GM23338 (cell line): ENCODE measurements around the gene STAT3. TPM values are rescaled to one million over a fixed set of nuclear protein-coding genes. Genes with fewer than 3 reads are reported as not detected.

Source experiments
- ATAC-seq: fragments of 200-7000 bp; cut with Tn5 transposase; 3 replicates; pipeline ENCODE4 v1.9.1; 2020
- DNase-seq: peaks from one replicate; pipeline ENCODE4 v3.0.0-alpha.2; 2015; ENCODE audit warnings: low spot score
- H2AFZ ChIP-seq: fragments of 200-600 bp; sonication (generic); 2 replicates; pipeline ENCODE4 v1.8.0; 2016; ENCODE audit warnings: antibody characterized with exemption, mild to moderate bottlenecking, moderate library complexity
- H3F3A ChIP-seq: fragments of 200-600 bp; sonication (generic); replicated peaks from 2 replicates; pipeline ENCODE4 v1.8.0; 2017; ENCODE audit warnings: antibody characterized with exemption, mixed run types, low read depth
- H3K27ac ChIP-seq: fragments of 200-600 bp; sonication (generic); 2 replicates; pipeline ENCODE4 v1.6.1; 2016; ENCODE audit warnings: low read depth
- H3K27me3 ChIP-seq: fragments of 200-600 bp; sonication (generic); 2 replicates; pipeline ENCODE4 v1.8.0; 2016; ENCODE audit warnings: mild to moderate bottlenecking, mixed run types, moderate library complexity; ENCODE audit not compliant: insufficient read depth
- H3K36me3 ChIP-seq: fragments of 200-600 bp; sonication (generic); 2 replicates; pipeline ENCODE4 v1.8.0; 2016; ENCODE audit warnings: mild to moderate bottlenecking; ENCODE audit not compliant: insufficient read depth
- H3K4me1 ChIP-seq: fragments of 200-600 bp; sonication (generic); 2 replicates; pipeline ENCODE4 v1.8.0; 2016; ENCODE audit warnings: mild to moderate bottlenecking, moderate library complexity; ENCODE audit not compliant: insufficient read depth
- H3K4me2 ChIP-seq: fragments of 200-600 bp; sonication (generic); 2 replicates; pipeline ENCODE4 v1.7.1; 2017; ENCODE audit warnings: mixed run types
- H3K4me3 ChIP-seq: fragments of 200-600 bp; sonication (generic); 2 replicates; pipeline ENCODE4 v1.6.1; 2016; ENCODE audit warnings: mixed run types
- H3K79me2 ChIP-seq: fragments of 200-600 bp; sonication (generic); replicated peaks from 2 replicates; pipeline ENCODE4 v1.8.0; 2017; ENCODE audit warnings: mild to moderate bottlenecking; ENCODE audit not compliant: insufficient read depth
- H3K9me2 ChIP-seq: fragments of 200-600 bp; sonication (generic); 2 replicates; pipeline ENCODE4 v1.8.0; 2017; ENCODE audit not compliant: insufficient read depth
- H4K20me1 ChIP-seq: fragments of 200-600 bp; sonication (generic); replicated peaks from 2 replicates; pipeline ENCODE4 v1.8.0; 2017; ENCODE audit warnings: mild to moderate bottlenecking; ENCODE audit not compliant: insufficient read depth
- H3K27ac Mint-ChIP-seq: 2 replicates; pipeline ENCODE4 v1.8.0; 2020; ENCODE audit warnings: inconsistent platforms, mild to moderate bottlenecking, moderate library complexity, mixed read lengths
- H3K27me3 Mint-ChIP-seq: 3 replicates; pipeline ENCODE4 v1.8.0; 2022; ENCODE audit warnings: low read depth, mild to moderate bottlenecking, moderate library complexity, mixed read lengths, inconsistent platforms; ENCODE audit not compliant: insufficient read depth, poor library complexity
- H3K36me3 Mint-ChIP-seq: 3 replicates; pipeline ENCODE4 v1.8.0; 2021; ENCODE audit warnings: low read depth, mild to moderate bottlenecking, inconsistent platforms, moderate library complexity, mixed read lengths
- H3K4me1 Mint-ChIP-seq: 3 replicates; pipeline ENCODE4 v1.8.0; 2020; ENCODE audit warnings: mild to moderate bottlenecking, inconsistent platforms, mixed read lengths
- H3K4me3 Mint-ChIP-seq: 3 replicates; pipeline ENCODE4 v1.8.0; 2021; ENCODE audit warnings: moderate library complexity, mild to moderate bottlenecking, inconsistent platforms, mixed read lengths
- H3K9me3 Mint-ChIP-seq: 3 replicates; pipeline ENCODE4 v1.8.0; 2020; ENCODE audit warnings: moderate library complexity, mild to moderate bottlenecking, inconsistent platforms, mixed read lengths
- CREB1 ChIP-seq: fragments of 250-450 bp; sonication (Bioruptor Pico); IDR thresholded peaks from 2 replicates; pipeline ENCODE4 v1.5.0; 2020; ENCODE audit warnings: low read depth, mild to moderate bottlenecking, moderate library complexity
- CTCF ChIP-seq, 2 experiments: fragments of 200-600 bp in 1 of 2; sonication (generic) in 1 of 2; conservative IDR thresholded peaks; 2 replicates each; pipeline versions ENCODE4 v1.5.1 to v1.6.1; 2016 to 2017; ENCODE audit warnings: antibody characterized with exemption in 2 of 2, low read depth in 2 of 2, mild to moderate bottlenecking in 2 of 2, moderate library complexity in 1 of 2
- ETS1 ChIP-seq: IDR thresholded peaks from 2 replicates; pipeline ENCODE4 v1.6.1; 2016; ENCODE audit warnings: antibody characterized with exemption
- EZH2 ChIP-seq: fragments of 200-600 bp; sonication (generic); IDR thresholded peaks from one replicate; pipeline ENCODE4 v1.8.0; 2017; ENCODE audit warnings: antibody characterized with exemption, mild to moderate bottlenecking, low read depth; ENCODE audit not compliant: unreplicated experiment
- JUNB ChIP-seq: IDR thresholded peaks from one replicate; pipeline ENCODE4 v1.6.1; 2016; ENCODE audit warnings: antibody characterized with exemption; ENCODE audit not compliant: unreplicated experiment
- NANOG ChIP-seq: IDR thresholded peaks from 2 replicates; pipeline ENCODE4 v1.6.1; 2016; ENCODE audit warnings: antibody characterized with exemption, borderline replicate concordance
- POLR2AphosphoS5 ChIP-seq: IDR thresholded peaks from 2 replicates; pipeline ENCODE4 v1.6.1; 2016; ENCODE audit warnings: antibody characterized with exemption, low read depth
- STAT1 ChIP-seq: IDR thresholded peaks from one replicate; pipeline ENCODE4 v1.6.1; 2016; ENCODE audit warnings: antibody characterized with exemption; ENCODE audit not compliant: unreplicated experiment
- ZNF114 ChIP-seq: fragments of 250-450 bp; sonication (Bioruptor Pico); IDR thresholded peaks from 2 replicates; pipeline ENCODE4 v1.5.0; 2020; ENCODE audit warnings: mild to moderate bottlenecking, moderate library complexity
- ZNF331 ChIP-seq: fragments of 250-450 bp; sonication (Bioruptor Pico); IDR thresholded peaks from 2 replicates; pipeline ENCODE4 v1.5.0; 2020; ENCODE audit warnings: low read depth, mild to moderate bottlenecking, moderate library complexity
- ZNF462 ChIP-seq: fragments of 250-450 bp; sonication (Bioruptor Pico); IDR thresholded peaks from 2 replicates; pipeline ENCODE4 v1.5.0; 2020; ENCODE audit warnings: mild to moderate bottlenecking, moderate library complexity
- polyA plus RNA-seq: library from polyadenylated mRNA; unstranded; fragments of >200 nt; fragmentation: Nextera tagmentation; extraction: Ambion mirVana; gene quantifications from 2 replicates; pipeline ENCODE4 v1.2.1, GENCODE V29; 2016
- total RNA-seq: library from RNA; depleted of rRNA; stranded (reverse); fragments of >200 nt; shearing (Covaris generic); gene quantifications from 2 replicates; pipeline ENCODE4 v1.2.3, GENCODE V29; 2014

Gene STAT3
- total and polyA plus RNA-seq, 2 experiments from 2014 or later, result 49.5 to 78.0 TPM

GRCh38 chr17:42340691-42341127 is 47.5 kb downstream of the STAT3 start:
- Histone ChIP-seq H3K27ac (no peak overlapping the region), H2AFZ (no peak overlapping the region), H3F3A (peaks cover 6% of the 10 kb centered on the region; the same call in 1 of the 2 replicates), H3K27me3 (no peaks in the 10 kb centered on the region), H3K4me2 (no peak overlapping the region), H4K20me1 (no peaks in the 10 kb centered on the region; the same call in 1 of the 2 replicates), H3K4me1 (no peaks in the 10 kb centered on the region; the same call in 1 of the 2 replicates), H3K4me3 (no peak overlapping the region), H3K79me2 (no peaks in the 10 kb centered on the region), H3K36me3 (peaks cover 37% of the 10 kb centered on the region), H3K9me2 (no peaks in the 10 kb centered on the region)
- H3K27me3 Mint-ChIP-seq, result peaks cover 5% of the 10 kb centered on the region
- TF ChIP-seq NANOG (no peak), ETS1 (no peak), ZNF331 (CRISPR knock-in tag) (no peak), CTCF (conservative IDR thresholded peaks at IDR 0.05; ENCODE audit: low read depth in 2 of 2) (no peak), ZNF462 (CRISPR knock-in tag) (no peak), ZNF114 (CRISPR knock-in tag) (no peak), EZH2 (no peak), POLR2AphosphoS5 (no peak), JUNB (no peak), STAT1 (no peak), CREB1 (CRISPR knock-in tag) (no peak)
- no peaks in the 10 kb centered on the region for H3K9me3 Mint-ChIP-seq
- H3K36me3 Mint-ChIP-seq, result peaks cover 68% of the 10 kb centered on the region
- ATAC-seq (no peak), DNase-seq (no peak)
- H3K27ac Mint-ChIP-seq, result peak overlapping the region; percentile 46; the same call in 1 of the 2 replicates
- no peak overlapping the region for H3K4me3 Mint-ChIP-seq
- peaks cover 6% of the 10 kb centered on the region; the same call in 2 of the 3 replicates for H3K4me1 Mint-ChIP-seq
